Retinal pigment epithelial cell (primary cell): ENCODE results near the gene CROCC2.

Experiments used
- DNase-seq: peaks from one replicate; pipeline ENCODE4 v3.0.0-alpha.2; 2010; ENCODE audit warnings: low read depth
- H3K4me3 ChIP-seq: 2 replicates; pipeline ENCODE4 v1.5.1; 2011; ENCODE audit warnings: mild to moderate bottlenecking, low read length, control low read depth, moderate library complexity
- TF ChIP-seq, protein P1 (sequence below): conservative IDR thresholded peaks from 2 replicates; pipeline ENCODE4 v1.5.1; 2011; ENCODE audit warnings: low read depth, low read length, control low read depth, inconsistent platforms

Gene CROCC2

DNA sequence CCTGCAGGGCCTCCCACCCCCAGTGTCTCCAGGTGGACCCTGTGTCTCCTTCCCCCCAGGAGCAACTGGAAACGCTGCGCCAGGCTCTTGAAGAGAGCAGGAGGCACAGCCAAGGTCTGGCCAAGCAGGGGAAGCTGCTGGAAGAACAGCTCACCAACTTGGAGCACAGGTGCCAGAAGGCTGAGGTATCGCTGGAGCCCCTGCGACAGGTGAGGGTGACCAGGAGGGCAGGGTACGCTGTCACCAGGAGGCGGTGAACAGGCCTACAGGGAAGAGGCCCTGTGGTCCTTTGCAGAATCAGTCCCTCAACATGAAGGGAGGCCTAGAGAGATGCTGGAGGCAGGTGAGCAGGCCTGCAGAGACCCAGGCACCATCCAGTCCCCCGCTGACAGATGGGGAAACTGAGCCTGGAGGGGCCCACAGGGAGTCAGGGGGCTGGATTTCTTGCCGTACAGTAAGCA lies 76.7 kb downstream of the CROCC2 start:
- no peak for DNase-seq
- TF ChIP-seq, protein P1, sequence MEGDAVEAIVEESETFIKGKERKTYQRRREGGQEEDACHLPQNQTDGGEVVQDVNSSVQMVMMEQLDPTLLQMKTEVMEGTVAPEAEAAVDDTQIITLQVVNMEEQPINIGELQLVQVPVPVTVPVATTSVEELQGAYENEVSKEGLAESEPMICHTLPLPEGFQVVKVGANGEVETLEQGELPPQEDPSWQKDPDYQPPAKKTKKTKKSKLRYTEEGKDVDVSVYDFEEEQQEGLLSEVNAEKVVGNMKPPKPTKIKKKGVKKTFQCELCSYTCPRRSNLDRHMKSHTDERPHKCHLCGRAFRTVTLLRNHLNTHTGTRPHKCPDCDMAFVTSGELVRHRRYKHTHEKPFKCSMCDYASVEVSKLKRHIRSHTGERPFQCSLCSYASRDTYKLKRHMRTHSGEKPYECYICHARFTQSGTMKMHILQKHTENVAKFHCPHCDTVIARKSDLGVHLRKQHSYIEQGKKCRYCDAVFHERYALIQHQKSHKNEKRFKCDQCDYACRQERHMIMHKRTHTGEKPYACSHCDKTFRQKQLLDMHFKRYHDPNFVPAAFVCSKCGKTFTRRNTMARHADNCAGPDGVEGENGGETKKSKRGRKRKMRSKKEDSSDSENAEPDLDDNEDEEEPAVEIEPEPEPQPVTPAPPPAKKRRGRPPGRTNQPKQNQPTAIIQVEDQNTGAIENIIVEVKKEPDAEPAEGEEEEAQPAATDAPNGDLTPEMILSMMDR: no peak
- H3K4me3 ChIP-seq: no peak overlapping the region

DNA sequence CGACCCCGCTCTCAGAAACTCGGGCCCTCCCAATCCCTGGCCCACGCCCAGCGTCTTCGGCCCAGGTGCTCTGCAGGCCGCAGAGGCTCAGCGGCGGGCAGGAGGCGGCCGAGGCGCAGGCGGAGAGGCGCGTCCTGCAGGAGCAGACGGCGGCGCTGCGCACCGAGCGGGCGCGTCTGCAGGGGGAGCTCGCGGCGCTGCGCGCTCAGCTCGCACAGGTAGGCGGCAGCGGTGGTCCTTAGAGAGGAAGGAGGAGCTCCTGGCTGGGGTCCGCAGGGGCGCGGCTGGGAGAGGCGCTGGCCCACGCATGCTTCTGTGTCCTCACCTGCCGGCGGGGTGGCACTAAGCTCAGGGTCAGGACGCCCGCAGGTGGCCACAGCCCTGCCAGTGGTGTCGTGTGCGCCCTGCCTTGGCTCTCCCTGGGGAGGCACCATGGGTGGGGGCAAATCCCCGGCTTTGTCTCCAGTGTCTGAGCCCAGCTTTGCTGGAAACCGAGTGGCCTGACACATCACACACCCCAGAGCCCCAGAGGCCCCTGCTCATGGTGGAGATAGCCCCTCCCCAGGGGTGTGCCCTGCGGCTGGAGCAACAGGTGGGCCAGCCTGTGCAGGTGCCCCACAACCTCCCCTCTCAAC lies 77.3 kb downstream of the CROCC2 start:
- no peak overlapping the region for H3K4me3 ChIP-seq
- DNase-seq: no peak
- TF ChIP-seq, protein P1: peak; percentile 57

DNA sequence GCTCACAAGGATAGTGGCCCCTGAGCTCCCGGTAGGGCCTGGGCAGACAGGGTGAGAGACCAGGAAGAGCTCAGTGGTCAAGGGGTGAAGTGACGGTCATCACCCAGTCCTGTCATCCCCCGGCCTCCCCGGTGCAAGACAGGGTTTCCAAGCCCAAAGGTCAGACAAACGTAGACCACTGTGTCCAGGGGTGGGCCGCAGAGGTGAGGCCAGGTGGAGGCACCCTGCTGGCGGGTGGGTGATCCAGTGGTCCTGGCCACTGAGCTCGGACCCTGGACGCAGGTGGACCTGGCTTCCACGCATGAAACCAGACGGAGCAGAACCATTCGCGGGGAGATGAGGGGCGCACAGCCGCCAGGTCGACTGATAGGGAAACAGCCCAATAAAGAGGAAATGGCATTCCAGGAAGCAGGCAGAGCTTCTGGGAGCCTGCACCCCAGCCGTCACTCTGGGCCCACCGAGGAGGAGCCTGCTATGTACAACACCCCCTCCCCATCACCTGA lies 77.9 kb downstream of the CROCC2 start:
- H3K4me3 ChIP-seq: no peak overlapping the region
- DNase-seq: no peak

DNA sequence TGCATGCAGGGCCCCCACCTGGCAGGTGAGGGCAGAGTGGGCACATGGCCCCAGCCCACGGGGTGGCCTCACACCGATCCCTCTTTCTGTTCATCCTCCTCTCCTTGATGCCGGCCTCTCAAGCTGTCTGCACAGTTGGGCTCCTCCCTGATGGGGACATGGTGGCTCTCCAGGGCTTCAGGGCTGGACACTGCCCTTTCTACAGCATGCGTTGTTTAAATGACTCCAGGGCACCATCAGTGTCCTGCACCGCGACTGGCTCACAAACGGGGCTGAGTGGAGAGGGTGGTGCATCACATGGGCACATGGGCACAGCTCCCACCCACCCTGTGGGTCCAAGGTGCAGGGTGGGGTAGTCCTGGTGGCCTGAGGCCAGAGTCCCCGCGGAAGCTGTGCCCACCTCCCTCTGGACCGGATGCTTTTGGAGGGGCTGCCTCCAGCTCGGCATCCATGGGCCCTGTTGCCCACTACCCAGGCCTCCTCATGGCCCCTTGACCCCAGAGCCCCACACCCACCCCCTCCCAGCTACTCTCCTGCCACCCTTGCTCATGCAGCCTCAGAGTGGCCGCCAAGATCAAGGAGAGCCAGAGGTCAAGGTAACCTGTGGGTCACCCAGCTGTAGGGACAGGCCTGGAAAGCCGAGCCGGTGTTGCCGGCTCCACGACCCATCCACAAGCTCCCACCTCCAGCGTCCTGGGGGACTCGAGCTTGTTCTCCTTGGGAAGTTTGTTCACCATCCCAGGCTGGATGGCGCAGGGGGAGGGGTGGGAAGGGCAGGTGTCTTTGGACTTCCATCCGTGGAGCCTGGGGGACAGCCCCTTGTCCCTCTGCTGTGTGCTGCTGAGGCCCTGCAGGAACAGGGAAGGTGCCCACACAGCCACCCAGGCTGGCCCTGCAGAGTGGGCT lies 80.0 kb downstream of the CROCC2 start:
- H3K4me3 ChIP-seq: no peak overlapping the region
- TF ChIP-seq, protein P1: no peak
- DNase-seq: no peak

More for the DNA sequence above, 77.9 kb downstream of the CROCC2 start:
- TF ChIP-seq, protein P1: no peak

DNA sequence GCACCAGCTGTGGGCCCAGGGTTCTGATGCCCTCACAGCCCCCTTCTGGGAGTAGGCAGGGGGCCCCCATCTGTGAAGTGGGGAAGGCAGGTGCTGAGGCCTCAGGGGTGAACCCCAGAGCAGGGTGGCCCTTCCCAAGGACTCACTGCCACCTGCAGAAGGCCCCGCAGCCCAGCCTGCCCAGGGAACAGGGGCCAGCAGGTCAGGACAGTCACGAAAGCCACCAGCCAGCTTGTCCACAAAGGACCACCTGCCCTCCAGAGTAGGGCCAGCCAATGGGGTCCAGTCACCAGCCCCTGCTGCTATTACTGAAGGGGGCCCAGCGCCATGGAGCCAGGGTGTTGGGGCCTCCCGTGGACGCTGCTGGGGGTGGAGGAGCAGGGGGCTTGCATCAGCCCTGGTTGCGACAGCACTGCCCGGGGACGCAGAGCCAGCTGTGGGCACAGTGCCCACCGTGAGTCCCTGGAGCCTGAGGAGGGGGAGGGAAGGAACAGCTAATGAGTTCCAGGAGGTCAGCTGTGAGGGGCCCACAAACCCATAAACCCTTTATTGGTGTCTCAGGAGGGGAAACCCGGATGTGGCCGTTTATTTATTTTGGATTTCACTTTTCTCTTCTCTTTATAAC lies 80.8 kb downstream of the CROCC2 start:
- no peak overlapping the region for H3K4me3 ChIP-seq
- DNase-seq: no peak
- TF ChIP-seq, protein P1: no peak

DNA sequence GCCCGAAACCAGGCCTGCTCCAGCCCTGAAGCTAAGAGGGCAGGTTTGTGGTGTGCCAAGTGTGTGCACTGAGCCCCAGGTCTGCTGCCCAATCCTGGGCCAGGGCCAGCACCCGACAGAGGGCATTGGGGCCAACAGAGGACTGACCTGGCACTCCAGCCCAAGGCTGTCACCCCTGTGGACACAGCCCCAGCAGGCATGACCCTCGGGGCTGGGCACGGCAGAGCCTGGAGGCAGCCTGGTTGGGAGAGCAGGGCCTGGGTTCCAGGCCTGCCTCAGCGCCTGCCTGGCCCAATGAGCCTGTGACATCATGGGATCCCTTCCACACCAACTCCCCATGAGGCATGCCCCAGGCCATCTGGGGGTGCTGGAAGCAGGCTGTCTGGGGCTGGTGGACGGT lies 81.5 kb downstream of the CROCC2 start:
- TF ChIP-seq, protein P1: no peak
- no peak overlapping the region for H3K4me3 ChIP-seq
- no peak for DNase-seq
